ENCODE data around the gene POLRMT. TPM values are rescaled to one million over a fixed set of nuclear protein-coding genes. Genes with fewer than 3 reads are reported as not detected.
"Not testable (repeated sequence)": the region's sequence is repeated elsewhere in the genome, so short reads cannot be mapped to it uniquely, and the experiment has no call there.

The POLRMT gene
- total and polyA plus RNA-seq, 2 donors (not counting 1 experiment from before 2014, with no cell fraction given), result 7.3 to 21.5 TPM

DNA sequence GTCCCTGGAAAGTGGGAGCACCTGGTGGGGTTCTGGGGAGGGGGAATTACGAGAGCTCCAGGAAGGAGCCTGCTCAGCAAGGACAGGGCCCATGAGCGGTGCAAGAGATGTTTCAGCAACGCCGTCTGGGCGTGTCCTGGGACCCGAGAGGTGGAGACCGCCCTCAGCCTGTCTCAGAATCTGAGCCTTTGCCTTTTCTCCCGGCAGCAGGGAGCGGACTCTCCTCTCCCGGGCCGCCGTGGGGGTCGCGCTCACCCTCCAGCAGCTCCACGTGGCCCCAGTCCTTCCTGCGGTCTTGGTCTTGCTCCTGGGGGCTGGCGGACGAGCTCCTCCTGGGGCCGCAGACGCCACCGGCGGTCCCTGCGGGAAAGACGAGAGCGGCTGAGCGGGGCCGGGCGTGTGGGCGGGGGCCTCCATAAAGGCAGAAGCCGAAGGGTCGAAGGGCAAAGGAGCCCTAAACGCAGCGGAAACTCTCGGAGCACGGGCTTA, 714 bp downstream of the POLRMT start:
- Histone ChIP-seq H3K36me3 (ENCODE audit: control insufficient read depth, insufficient read depth, low read length) (peaks cover 2% of the 10 kb centered on the region), H3K9me3 (ENCODE audit: control insufficient read depth, insufficient read depth, low read depth, low read length) (no peaks in the 10 kb centered on the region), H2AFZ (ENCODE audit: low read length) (peak overlapping the region; percentile 48), H3K27me3 (ENCODE audit: control insufficient read depth, insufficient read depth, low read length) (no peaks in the 10 kb centered on the region), H3K27ac (ENCODE audit: insufficient read depth, low read length) (peak overlapping the region; percentile 72), H3K79me2 (ENCODE audit: control insufficient read depth, insufficient read depth, low read length) (peaks cover 2% of the 10 kb centered on the region), H3K9ac (ENCODE audit: insufficient read depth, low read length) (peak overlapping the region; percentile 78), H3K4me1 (ENCODE audit: control insufficient read depth, extremely low read depth, insufficient read depth, low read length) (peaks cover 7% of the 10 kb centered on the region), H3K4me3 (replicated peaks in 1 of 4; ENCODE audit: control extremely low read depth in 1 of 4, insufficient read depth in 1 of 4, low read depth in 3 of 4, low read length in 4 of 4) (peak overlapping the region; percentile 76 to 96 (median 88)), H4K20me1 (ENCODE audit: control insufficient read depth, extremely low read depth, insufficient read depth, low read length) (no peaks in the 10 kb centered on the region), H3K4me2 (ENCODE audit: extremely low read depth, insufficient read depth, low read length) (peak overlapping the region; percentile 83)
- peak; percentile 44 to 59 for DNase-seq (ENCODE audit: low read depth in 2 of 2)
- TF ChIP-seq EZH2 (IDR thresholded peaks at IDR 0.05; ENCODE audit: low read length, missing control alignments), result no peak
- TF ChIP-seq, protein P1, sequence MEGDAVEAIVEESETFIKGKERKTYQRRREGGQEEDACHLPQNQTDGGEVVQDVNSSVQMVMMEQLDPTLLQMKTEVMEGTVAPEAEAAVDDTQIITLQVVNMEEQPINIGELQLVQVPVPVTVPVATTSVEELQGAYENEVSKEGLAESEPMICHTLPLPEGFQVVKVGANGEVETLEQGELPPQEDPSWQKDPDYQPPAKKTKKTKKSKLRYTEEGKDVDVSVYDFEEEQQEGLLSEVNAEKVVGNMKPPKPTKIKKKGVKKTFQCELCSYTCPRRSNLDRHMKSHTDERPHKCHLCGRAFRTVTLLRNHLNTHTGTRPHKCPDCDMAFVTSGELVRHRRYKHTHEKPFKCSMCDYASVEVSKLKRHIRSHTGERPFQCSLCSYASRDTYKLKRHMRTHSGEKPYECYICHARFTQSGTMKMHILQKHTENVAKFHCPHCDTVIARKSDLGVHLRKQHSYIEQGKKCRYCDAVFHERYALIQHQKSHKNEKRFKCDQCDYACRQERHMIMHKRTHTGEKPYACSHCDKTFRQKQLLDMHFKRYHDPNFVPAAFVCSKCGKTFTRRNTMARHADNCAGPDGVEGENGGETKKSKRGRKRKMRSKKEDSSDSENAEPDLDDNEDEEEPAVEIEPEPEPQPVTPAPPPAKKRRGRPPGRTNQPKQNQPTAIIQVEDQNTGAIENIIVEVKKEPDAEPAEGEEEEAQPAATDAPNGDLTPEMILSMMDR (conservative IDR thresholded peaks at IDR 0.05 in 1 of 2, IDR thresholded peaks at IDR 0.05 in 1 of 2; ENCODE audit: low read depth in 1 of 2, low read length in 2 of 2), result no peak

DNA sequence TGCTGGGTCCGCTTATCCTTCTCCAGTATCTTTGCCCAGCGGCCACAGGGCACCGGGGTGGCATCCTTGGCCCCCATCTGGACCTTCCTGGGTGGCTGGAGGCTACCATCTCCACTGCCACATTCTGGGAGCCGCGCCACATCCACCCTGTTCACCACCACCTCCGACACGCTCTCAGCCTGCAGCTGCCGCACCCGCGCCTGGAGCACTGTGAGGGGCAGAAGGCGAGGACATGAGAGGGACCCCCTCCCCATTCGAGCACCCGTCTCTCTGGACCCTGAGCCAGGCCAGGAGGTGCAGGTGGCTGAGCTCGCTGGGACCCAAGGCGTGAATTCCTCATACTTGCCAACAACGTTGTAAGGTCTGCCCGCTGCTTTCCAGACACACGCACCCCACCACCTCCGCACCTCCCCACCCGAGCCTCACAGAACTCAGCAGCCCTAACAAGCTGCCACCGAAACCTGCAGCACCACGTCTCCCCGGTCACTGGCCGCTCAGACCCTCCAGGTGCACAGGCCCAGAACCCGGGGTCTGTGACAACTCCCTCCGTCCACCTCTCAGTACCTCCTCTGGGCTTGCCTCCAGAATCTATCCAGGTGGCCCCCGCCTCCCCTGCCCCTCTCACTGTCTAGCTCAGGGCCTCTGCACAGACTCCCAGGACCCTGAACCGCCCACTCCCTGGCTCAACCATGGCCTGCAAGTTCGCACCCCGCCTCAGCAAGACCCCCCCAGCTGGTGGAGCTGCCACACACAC, 3.2 kb downstream of the POLRMT start:
- no peak overlapping the region for H3K27ac ChIP-seq (ENCODE audit: insufficient read depth, low read length)
- no peak for TF ChIP-seq EZH2 (IDR thresholded peaks at IDR 0.05; ENCODE audit: low read length, missing control alignments)
- TF ChIP-seq, protein P1 (conservative IDR thresholded peaks at IDR 0.05 in 1 of 2, IDR thresholded peaks at IDR 0.05 in 1 of 2; ENCODE audit: low read depth in 1 of 2, low read length in 2 of 2), result no peak
- H3K79me2 ChIP-seq (ENCODE audit: control insufficient read depth, insufficient read depth, low read length), result peaks cover 2% of the 10 kb centered on the region

DNA sequence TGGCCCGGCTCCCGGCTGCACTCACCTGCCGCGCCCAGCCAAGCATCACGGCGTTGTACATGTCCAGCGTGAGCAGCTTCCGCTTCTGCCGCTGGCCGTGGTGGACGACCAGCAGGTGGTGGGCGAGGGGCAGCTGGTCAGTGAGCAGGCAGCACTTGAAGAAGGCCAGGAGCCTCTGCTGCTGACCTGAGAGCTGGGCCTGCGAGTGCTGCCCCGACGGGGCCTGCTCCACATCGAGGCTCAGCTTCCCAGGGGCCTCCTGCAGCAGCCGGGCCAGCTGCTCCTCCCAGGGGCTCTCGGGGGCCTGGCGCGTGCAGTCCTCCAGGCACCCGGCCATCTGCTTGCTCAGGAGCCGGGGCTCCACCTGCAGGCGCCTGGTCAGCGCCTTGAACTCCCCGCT, 3.8 kb downstream of the POLRMT start:
- not testable (repeated sequence) for H3K9ac ChIP-seq (ENCODE audit: insufficient read depth, low read length); H3K4me1 ChIP-seq (ENCODE audit: control insufficient read depth, extremely low read depth, insufficient read depth, low read length); H4K20me1 ChIP-seq (ENCODE audit: control insufficient read depth, extremely low read depth, insufficient read depth, low read length); H3K4me2 ChIP-seq (ENCODE audit: extremely low read depth, insufficient read depth, low read length); H3K27ac ChIP-seq (ENCODE audit: insufficient read depth, low read length); H3K79me2 ChIP-seq (ENCODE audit: control insufficient read depth, insufficient read depth, low read length); H3K9me3 ChIP-seq (ENCODE audit: control insufficient read depth, insufficient read depth, low read depth, low read length); H2AFZ ChIP-seq (ENCODE audit: low read length); H3K36me3 ChIP-seq (ENCODE audit: control insufficient read depth, insufficient read depth, low read length); H3K4me3 ChIP-seq (replicated peaks in 1 of 4; ENCODE audit: control extremely low read depth in 1 of 4, insufficient read depth in 1 of 4, low read depth in 3 of 4, low read length in 4 of 4); DNase-seq (ENCODE audit: low read depth in 2 of 2); H3K27me3 ChIP-seq (ENCODE audit: control insufficient read depth, insufficient read depth, low read length)

More for the DNA sequence above, 3.2 kb downstream of the POLRMT start:
- peaks cover 2% of the 10 kb centered on the region for H3K36me3 ChIP-seq (ENCODE audit: control insufficient read depth, insufficient read depth, low read length)
- H3K4me1 ChIP-seq (ENCODE audit: control insufficient read depth, extremely low read depth, insufficient read depth, low read length), result peaks cover 7% of the 10 kb centered on the region
- H3K4me2 ChIP-seq (ENCODE audit: extremely low read depth, insufficient read depth, low read length), result no peak overlapping the region
- H3K9ac ChIP-seq (ENCODE audit: insufficient read depth, low read length), result no peak overlapping the region
- no peak for DNase-seq (ENCODE audit: low read depth in 2 of 2)
- H3K9me3 ChIP-seq (ENCODE audit: control insufficient read depth, insufficient read depth, low read depth, low read length), result no peaks in the 10 kb centered on the region
- H3K4me3 ChIP-seq (replicated peaks in 1 of 4; ENCODE audit: control extremely low read depth in 1 of 4, insufficient read depth in 1 of 4, low read depth in 3 of 4, low read length in 4 of 4), result no peak overlapping the region
- no peaks in the 10 kb centered on the region for H3K27me3 ChIP-seq (ENCODE audit: control insufficient read depth, insufficient read depth, low read length)
- no peak overlapping the region for H2AFZ ChIP-seq (ENCODE audit: low read length)
- no peaks in the 10 kb centered on the region for H4K20me1 ChIP-seq (ENCODE audit: control insufficient read depth, extremely low read depth, insufficient read depth, low read length)
